IMR-90 (cell line): ENCODE results near the gene CIAO2A. TPM values are rescaled to one million over a fixed set of nuclear protein-coding genes. Genes with fewer than 3 reads are reported as not detected.

Experiments
- ATAC-seq: fragments of 200-7000 bp; cut with Tn5 transposase; 2 replicates; pipeline ENCODE4 v1.9.1; 2020; ENCODE audit warnings: low read depth, mild to moderate bottlenecking, moderate library complexity
- BruUV-seq: library from RNA; stranded (reverse); fragments of 400-500 nt; replicated peaks from 2 replicates; lab custom pipeline; 2021; lab: Mats Ljungman, UMichigan
- CTCF ChIA-PET: fragments of 300-600 bp; formaldehyde crosslinking; extraction: SDS; loops from one replicate; lab custom pipeline; 2021; ENCODE audit warnings: antibody characterized with exemption; lab: Yijun Ruan, JAX
- POLR2A ChIA-PET: fragments of 300-600 bp; sonication (Branson Sonifier 250); formaldehyde crosslinking; loops from one replicate; lab custom pipeline; 2022; ENCODE audit warnings: antibody characterized with exemption; ENCODE audit not compliant: unreplicated experiment; lab: Charles Lee
- DNase-seq: peaks from one replicate; pipeline ENCODE4 v3.0.0; 2013
- H2AFZ ChIP-seq: replicated peaks from 2 replicates; pipeline ENCODE3; 2013; ENCODE audit warnings: low read length, mild to moderate bottlenecking; ENCODE audit not compliant: poor library complexity
- H2AK5ac ChIP-seq: 2 replicates; pipeline ENCODE4 v1.6.1; 2013; ENCODE audit warnings: low read depth, low read length, inconsistent platforms
- H2AK9ac ChIP-seq: replicated peaks from 2 replicates; pipeline ENCODE3; 2013; ENCODE audit warnings: mild to moderate bottlenecking, low read depth, low read length, moderate library complexity; ENCODE audit not compliant: poor library complexity
- H2BK120ac ChIP-seq: 2 replicates; pipeline ENCODE4 v1.6.1; 2013; ENCODE audit warnings: low read depth, low read length, inconsistent platforms
- H2BK15ac ChIP-seq: 3 replicates; pipeline ENCODE4 v1.6.1; 2013; ENCODE audit warnings: low read depth, low read length, inconsistent platforms
- H2BK20ac ChIP-seq: 2 replicates; pipeline ENCODE4 v1.6.1; 2013; ENCODE audit warnings: low read depth, mild to moderate bottlenecking, inconsistent platforms, low read length, moderate library complexity
- H2BK5ac ChIP-seq: 2 replicates; pipeline ENCODE4 v1.6.1; 2013; ENCODE audit warnings: mild to moderate bottlenecking, low read depth, low read length, inconsistent platforms; ENCODE audit not compliant: poor library complexity, severe bottlenecking
- H3K14ac ChIP-seq: replicated peaks from 2 replicates; pipeline ENCODE4 v1.6.1; 2013; ENCODE audit warnings: low read depth, low read length, inconsistent platforms
- H3K18ac ChIP-seq: 2 replicates; pipeline ENCODE4 v1.6.1; 2013; ENCODE audit warnings: low read depth, low read length, control low read depth
- H3K23ac ChIP-seq: 2 replicates; pipeline ENCODE4 v1.6.1; 2013; ENCODE audit warnings: low read depth, low read length, inconsistent platforms
- H3K27ac ChIP-seq: 2 replicates; pipeline ENCODE4 v1.5.1; 2013; ENCODE audit warnings: mild to moderate bottlenecking, control low read depth, low read length; ENCODE audit not compliant: insufficient read depth
- H3K27me3 ChIP-seq: 2 replicates; pipeline ENCODE4 v1.6.1; 2013; ENCODE audit warnings: low read length; ENCODE audit not compliant: control insufficient read depth, insufficient read depth
- H3K36me3 ChIP-seq: 2 replicates; pipeline ENCODE4 v1.6.1; 2013; ENCODE audit warnings: low read length, mixed read lengths; ENCODE audit not compliant: control insufficient read depth, insufficient read depth
- H3K4ac ChIP-seq: 2 replicates; pipeline ENCODE4 v1.6.1; 2013; ENCODE audit warnings: low read depth, low read length, inconsistent platforms
- H3K4me1 ChIP-seq: 2 replicates; pipeline ENCODE4 v1.6.1; 2013; ENCODE audit warnings: low read length, mixed read lengths; ENCODE audit not compliant: control insufficient read depth, insufficient read depth
- H3K4me2 ChIP-seq: 2 replicates; pipeline ENCODE4 v1.6.1; 2013; ENCODE audit warnings: low read depth, mild to moderate bottlenecking, control low read depth, low read length, moderate library complexity
- H3K4me3 ChIP-seq: 2 replicates; pipeline ENCODE4 v1.5.1; 2013; ENCODE audit warnings: low read depth, mild to moderate bottlenecking, control low read depth, low read length, moderate library complexity; ENCODE audit not compliant: insufficient read depth
- H3K56ac ChIP-seq: 2 replicates; pipeline ENCODE4 v1.6.1; 2013; ENCODE audit warnings: low read length, inconsistent platforms; ENCODE audit not compliant: insufficient read depth; ENCODE audit errors: extremely low read depth
- H3K79me1 ChIP-seq, 2 experiments: 2 replicates each; pipeline ENCODE4 v1.6.1; 2013; ENCODE audit warnings: low read length in 2 of 2, inconsistent platforms in 1 of 2, low read depth in 1 of 2
- H3K9ac ChIP-seq: 2 replicates; pipeline ENCODE4 v1.6.1; 2013; ENCODE audit warnings: low read depth, low read length, control low read depth
- H3K9me1 ChIP-seq: 2 replicates; pipeline ENCODE4 v1.6.1; 2013; ENCODE audit warnings: low read length, inconsistent platforms; ENCODE audit not compliant: insufficient read depth
- H3K9me3 ChIP-seq: 2 replicates; pipeline ENCODE4 v1.6.1; 2013; ENCODE audit warnings: low read length; ENCODE audit not compliant: control insufficient read depth, insufficient read depth
- H4K20me1 ChIP-seq: 2 replicates; pipeline ENCODE4 v1.6.1; 2013; ENCODE audit warnings: low read length, inconsistent platforms; ENCODE audit not compliant: insufficient read depth
- H4K5ac ChIP-seq: 2 replicates; pipeline ENCODE4 v1.6.1; 2013; ENCODE audit warnings: mild to moderate bottlenecking, low read depth, low read length, control low read depth
- H4K8ac ChIP-seq, 2 experiments: 2 replicates each; pipeline ENCODE4 v1.6.1; 2013; ENCODE audit warnings: low read depth in 2 of 2, low read length in 2 of 2, control low read depth in 1 of 2, inconsistent platforms in 1 of 2
- H4K91ac ChIP-seq: 2 replicates; pipeline ENCODE4 v1.6.1; 2013; ENCODE audit warnings: low read depth, low read length, inconsistent platforms; ENCODE audit not compliant: insufficient read depth
- MXI1 ChIP-seq: IDR thresholded peaks from 2 replicates; pipeline ENCODE4 v1.6.1; 2012; ENCODE audit warnings: low read depth, mild to moderate bottlenecking, low read length, moderate library complexity, borderline replicate concordance
- RAD21 ChIP-seq: IDR thresholded peaks from 2 replicates; pipeline ENCODE4 v1.6.1; 2012; ENCODE audit warnings: low read length, improper control_type of control experiment
- RFX5 ChIP-seq: IDR thresholded peaks from 2 replicates; pipeline ENCODE4 v1.8.0; 2012; ENCODE audit warnings: low read depth, mild to moderate bottlenecking, low read length, moderate library complexity
- SMC3 ChIP-seq: fragments of 150-350 bp; IDR thresholded peaks from 2 replicates; pipeline ENCODE4 v1.6.1; 2016; ENCODE audit warnings: low read depth, mild to moderate bottlenecking, antibody characterized with exemption, low read length, moderate library complexity
- WGBS, 2 experiments: methylation state at CpG; one replicate each; pipeline versions ENCODE4 v1.1.5 to v1.1.7; 2013; ENCODE audit warnings: missing lambda C conversion rate in 2 of 2; ENCODE audit not compliant: insufficient read length in 1 of 2; ENCODE audit errors: extremely low coverage in 2 of 2; 5-methylcytosine and 5-hydroxymethylcytosine counted together
- dilution Hi-C: fragments of 300-500 bp; cut with HindIII; formaldehyde crosslinking; loops from one replicate; pipeline ENCODE4 v1.14.3; 2018; ENCODE audit warnings: low sequenced_read_pairs; ENCODE audit not compliant: unreplicated experiment
- in situ Hi-C: fragments of 300-500 bp; cut with MboI; formaldehyde crosslinking; loops from 3 replicates; pipeline ENCODE4 v1.14.3; 2019; ENCODE audit warnings: low sequenced_read_pairs, inconsistent platforms, mixed read lengths
- intact Hi-C: fragments of 100-400 bp; cut with micrococcal nuclease; formaldehyde crosslinking; loops from 2 replicates; pipeline ENCODE4 v1.10.0; 2022
- polyA plus RNA-seq, 3 experiments: library from polyadenylated mRNA; depleted of rRNA; stranded (reverse); fragments of >200 nt; gene quantifications; 2 replicates each; pipeline ENCODE4 v1.2.3, GENCODE V29; 2012; ENCODE audit warnings: low replicate concordance in 1 of 3
- total RNA-seq: library from RNA; depleted of rRNA; stranded (reverse); fragments of >200 nt; gene quantifications from 2 replicates; pipeline ENCODE4 v1.2.3, GENCODE V29; 2012
- TF ChIP-seq, protein P1 (sequence below): fragments of 150-350 bp; IDR thresholded peaks from 2 replicates; pipeline ENCODE4 v1.6.1; 2017; ENCODE audit warnings: mild to moderate bottlenecking, antibody characterized with exemption, low read length, low read depth

Gene CIAO2A
- total and polyA plus RNA-seq, 2 of the 4 experiments (the other 2 are of a cell fraction) = 36.7 to 38.3 TPM

DNA sequence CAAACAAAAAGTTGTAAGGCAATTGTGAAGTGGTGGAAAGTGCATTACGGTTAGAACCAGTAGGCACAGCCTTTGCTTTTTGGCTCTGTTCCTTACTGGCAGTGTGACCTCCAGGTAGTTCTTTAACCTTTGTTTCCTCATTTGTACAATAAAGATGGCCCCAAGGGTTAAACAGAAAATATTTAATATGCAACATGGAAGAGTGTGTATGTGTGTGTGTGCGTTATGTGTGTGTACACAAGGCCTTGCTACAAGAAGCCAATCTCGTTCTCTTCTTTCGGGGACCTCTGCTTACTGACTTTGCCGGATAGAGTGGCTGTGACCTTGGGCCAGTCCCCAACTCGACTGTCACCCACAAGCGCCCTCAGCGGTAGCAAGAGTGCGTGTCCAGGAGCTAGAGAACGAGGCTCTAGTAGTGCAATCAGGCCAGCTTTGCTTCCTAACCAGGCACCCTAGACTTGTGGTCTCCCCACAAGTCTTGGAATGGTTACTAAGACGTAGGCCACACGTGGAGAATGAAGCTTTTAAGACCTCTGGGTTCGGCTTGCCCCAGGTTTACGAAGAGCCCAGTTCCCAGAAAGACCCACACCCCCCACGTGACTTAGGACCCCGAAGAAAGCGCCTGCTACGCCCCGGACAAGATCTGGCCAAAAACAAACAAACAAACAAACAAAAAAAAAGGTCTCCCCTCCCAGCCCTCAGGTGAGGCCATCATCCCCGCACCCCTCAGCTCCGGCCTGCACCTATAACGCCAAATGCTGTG, 593 bp downstream of the CIAO2A start:
- 0 out of 2 replicates have a peak, but pooled peaks have one; percentile 1 for ATAC-seq

More for the DNA sequence above, 593 bp downstream of the CIAO2A start:
- dilution Hi-C loops (no loop called here), intact Hi-C loops (no loop called here), in situ Hi-C loops (no loop called here)
- Histone ChIP-seq H4K8ac (peak overlapping the region; percentile 3 to 77), H3K56ac (peak overlapping the region; percentile 45), H3K4ac (peak overlapping the region; percentile 73), H3K4me1 (0 out of 2 replicates have a peak, but pooled peaks cover 1% of the 10 kb centered on the region), H2AK5ac (peak overlapping the region; percentile 24), H2BK5ac (peak overlapping the region; percentile 77), H4K5ac (peak overlapping the region; percentile 39), H3K27me3 (no peaks in the 10 kb centered on the region), H3K9ac (peak overlapping the region; percentile 61), H3K4me2 (peak overlapping the region; percentile 79), H3K79me1 (peaks cover 21 to 67% of the 10 kb centered on the region in 2 experiments), H2BK120ac (peak overlapping the region; percentile 3; the same call in 1 of the 2 replicates), H3K9me3 (no peaks in the 10 kb centered on the region), H4K20me1 (peaks cover 22% of the 10 kb centered on the region; the same call in 1 of the 2 replicates), H3K14ac (peak overlapping the region; percentile 87), H3K9me1 (peaks cover 2% of the 10 kb centered on the region; the same call in 1 of the 2 replicates), H3K23ac (peak overlapping the region; percentile 87), H3K4me3 (peak overlapping the region; percentile 71), H3K36me3 (peaks cover 2% of the 10 kb centered on the region), H4K91ac (peak overlapping the region; percentile 29; the same call in 1 of the 2 replicates), H2AK9ac (peak overlapping the region; percentile 93), H3K18ac (no peak overlapping the region; the same call in 1 of the 2 replicates), H2AFZ (peak overlapping the region; percentile 95), H2BK20ac (no peak overlapping the region), H3K27ac (peak overlapping the region; percentile 61), H2BK15ac (no peak overlapping the region)
- CTCF ChIA-PET = interaction anchor here (0.5 to 1.2 kb wide), 5 partner anchors 9 to 604 kb away, joined by 3 to 4 read pairs (median 3); no protein-coding TSS in a partner anchor
- TF ChIP-seq MXI1 = peak; percentile 70; the same call in 1 of the 2 replicates
- TF ChIP-seq RFX5 = no peak
- TF ChIP-seq RAD21 = no peak
- TF ChIP-seq, protein P1, sequence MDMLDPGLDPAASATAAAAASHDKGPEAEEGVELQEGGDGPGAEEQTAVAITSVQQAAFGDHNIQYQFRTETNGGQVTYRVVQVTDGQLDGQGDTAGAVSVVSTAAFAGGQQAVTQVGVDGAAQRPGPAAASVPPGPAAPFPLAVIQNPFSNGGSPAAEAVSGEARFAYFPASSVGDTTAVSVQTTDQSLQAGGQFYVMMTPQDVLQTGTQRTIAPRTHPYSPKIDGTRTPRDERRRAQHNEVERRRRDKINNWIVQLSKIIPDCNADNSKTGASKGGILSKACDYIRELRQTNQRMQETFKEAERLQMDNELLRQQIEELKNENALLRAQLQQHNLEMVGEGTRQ = peak; percentile 77
- TF ChIP-seq SMC3 = no peak
- POLR2A ChIA-PET = interaction anchor here (0.5 to 1.0 kb wide), 3 partner anchors 18 to 219 kb away, joined by 3 to 11 read pairs (median 3); no protein-coding TSS in a partner anchor
- 8% methylated on average over 16 of the region's 22 CpGs; no CpG with 5 or more reads in 1 of the 2 experiments for WGBS, 2 experiments
- DNase-seq = peak; percentile 64
- BruUV-seq = no TSS peak
